ENCODE results near the gene PSMD11.

Gene PSMD11

GRCh38 chr17:32516940-32517701 lies 72.8 kb downstream of the PSMD11 start:
- no peak overlapping the region for H3K27ac ChIP-seq (ENCODE audit: insufficient read depth in 1 of 2, low read depth in 1 of 2, low read length in 2 of 2, poor library complexity in 1 of 2, severe bottlenecking in 2 of 2)
- ChIA-PET POLR2A (interaction anchor here (0.6 kb wide), 1 partner anchor 39 kb away, joined by 5 read pairs; no protein-coding TSS in a partner anchor), CTCF (interaction anchor here (1.0 to 1.2 kb wide), 2 partner anchors 21 to 73 kb away, joined by 3 read pairs; partner anchors contain the start of gene PSMD11)
- 95% methylated on average over 9 of the region's 12 CpGs for WGBS (ENCODE audit: insufficient coverage)
- H3K4me3 ChIP-seq (ENCODE audit: control insufficient read depth in 1 of 7, extremely low read depth in 1 of 7, insufficient read depth in 4 of 7, low read depth in 2 of 7, low read length in 6 of 7) = no peak overlapping the region
- H3K4me1 ChIP-seq (ENCODE audit: control extremely low read depth in 1 of 4, control insufficient read depth in 4 of 4, insufficient read depth in 4 of 4, low read length in 3 of 4) = peaks cover 0 to 20% (median 18%) of the 10 kb centered on the region in 4 experiments
- no peaks in the 10 kb centered on the region for H3K36me3 ChIP-seq (ENCODE audit: control insufficient read depth in 4 of 4, insufficient read depth in 4 of 4, low read length in 3 of 4)
- no peak for DNase-seq
- H3K9me3 ChIP-seq (ENCODE audit: control extremely low read depth in 1 of 5, control insufficient read depth in 4 of 5, insufficient read depth in 2 of 5, low read depth in 1 of 5, low read length in 4 of 5) = no peaks in the 10 kb centered on the region
- H3K27me3 ChIP-seq (replicated peaks in 2 of 5; ENCODE audit: control insufficient read depth in 4 of 5, insufficient read depth in 5 of 5, low read length in 4 of 5) = peaks cover 0 to 35% (median 18%) of the 10 kb centered on the region in 5 experiments

- Histone ChIP-seq H3K27ac (ENCODE audit: insufficient read depth in 1 of 2, low read depth in 1 of 2, low read length in 2 of 2, poor library complexity in 1 of 2, severe bottlenecking in 2 of 2) (no peak overlapping the region), H3K4me3 (ENCODE audit: control insufficient read depth in 1 of 7, extremely low read depth in 1 of 7, insufficient read depth in 4 of 7, low read depth in 2 of 7, low read length in 6 of 7) (no peak overlapping the region), H3K27me3 (replicated peaks in 2 of 5; ENCODE audit: control insufficient read depth in 4 of 5, insufficient read depth in 5 of 5, low read length in 4 of 5) (peaks cover 0 to 38% (median 18%) of the 10 kb centered on the region in 5 experiments), H3K9me3 (ENCODE audit: control extremely low read depth in 1 of 5, control insufficient read depth in 4 of 5, insufficient read depth in 2 of 5, low read depth in 1 of 5, low read length in 4 of 5) (no peaks in the 10 kb centered on the region), H3K36me3 (ENCODE audit: control insufficient read depth in 4 of 4, insufficient read depth in 4 of 4, low read length in 3 of 4) (no peaks in the 10 kb centered on the region), H3K4me1 (ENCODE audit: control extremely low read depth in 1 of 4, control insufficient read depth in 4 of 4, insufficient read depth in 4 of 4, low read length in 3 of 4) (peaks cover 0 to 20% (median 18%) of the 10 kb centered on the region in 4 experiments)
- POLR2A ChIA-PET = interaction anchor here (0.6 kb wide), 1 partner anchor 40 kb away, joined by 5 read pairs; no protein-coding TSS in a partner anchor
- CTCF ChIA-PET = interaction anchor here (0.6 to 1.2 kb wide), 3 partner anchors 20 to 89 kb away, joined by 3 read pairs; partner anchors contain the start of gene PSMD11
- no peak for DNase-seq
- WGBS (ENCODE audit: insufficient coverage) = 94% methylated on average over 4 of the region's 7 CpGs
These were observed 73.7 kb downstream of the PSMD11 start for GRCh38 chr17:32517982-32518381.

DNA sequence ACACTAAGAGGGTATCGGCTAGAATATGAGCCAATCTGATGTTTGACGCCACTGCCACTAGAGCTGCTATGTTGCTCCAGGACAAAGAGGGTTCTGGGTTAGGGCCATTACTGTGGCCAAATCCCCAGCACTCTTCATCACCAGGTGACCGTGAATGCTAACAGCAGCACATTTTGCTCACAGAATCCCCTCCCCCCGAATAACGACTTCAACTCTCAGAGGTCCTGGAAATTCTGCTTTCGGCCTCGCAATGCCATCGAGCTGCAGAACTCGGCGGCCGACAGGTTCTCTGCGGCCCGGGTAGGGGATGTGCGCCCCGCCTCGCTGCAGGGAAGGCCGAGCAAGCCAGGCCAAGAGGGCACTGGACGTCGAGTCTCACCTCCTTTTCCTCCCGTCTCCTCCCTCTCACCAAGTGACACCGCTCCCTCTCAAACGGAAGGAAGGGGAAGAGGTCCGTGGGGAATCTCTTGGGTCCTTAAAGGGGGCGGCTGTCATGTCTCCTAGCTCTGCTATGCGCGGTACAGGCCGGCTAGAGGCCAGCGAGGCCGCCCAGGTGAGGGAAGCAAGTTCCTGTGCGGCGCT lies 74.4 kb downstream of the PSMD11 start:
- Histone ChIP-seq H3K27me3 (replicated peaks in 2 of 5; ENCODE audit: control insufficient read depth in 4 of 5, insufficient read depth in 5 of 5, low read length in 4 of 5) (peaks cover 0 to 38% (median 18%) of the 10 kb centered on the region in 5 experiments), H3K4me3 (ENCODE audit: control insufficient read depth in 1 of 7, extremely low read depth in 1 of 7, insufficient read depth in 4 of 7, low read depth in 2 of 7, low read length in 6 of 7) (peak overlapping the region in 5 of 7 experiments; percentile 15 to 70 (median 59)), H3K27ac (ENCODE audit: insufficient read depth in 1 of 2, low read depth in 1 of 2, low read length in 2 of 2, poor library complexity in 1 of 2, severe bottlenecking in 2 of 2) (no peak overlapping the region), H3K9me3 (ENCODE audit: control extremely low read depth in 1 of 5, control insufficient read depth in 4 of 5, insufficient read depth in 2 of 5, low read depth in 1 of 5, low read length in 4 of 5) (no peaks in the 10 kb centered on the region), H3K36me3 (ENCODE audit: control insufficient read depth in 4 of 4, insufficient read depth in 4 of 4, low read length in 3 of 4) (no peaks in the 10 kb centered on the region), H3K4me1 (ENCODE audit: control extremely low read depth in 1 of 4, control insufficient read depth in 4 of 4, insufficient read depth in 4 of 4, low read length in 3 of 4) (peaks cover 0 to 20% (median 18%) of the 10 kb centered on the region in 4 experiments)
- DNase-seq = no peak
- POLR2A ChIA-PET = no interaction called here
- whole genome bisulfite sequencing (ENCODE audit: insufficient coverage) = 33% methylated on average over 27 of the region's 31 CpGs
- CTCF ChIA-PET = interaction anchor here (0.6 kb wide), 1 partner anchor 88 kb away, joined by 3 read pairs; no protein-coding TSS in a partner anchor

DNA sequence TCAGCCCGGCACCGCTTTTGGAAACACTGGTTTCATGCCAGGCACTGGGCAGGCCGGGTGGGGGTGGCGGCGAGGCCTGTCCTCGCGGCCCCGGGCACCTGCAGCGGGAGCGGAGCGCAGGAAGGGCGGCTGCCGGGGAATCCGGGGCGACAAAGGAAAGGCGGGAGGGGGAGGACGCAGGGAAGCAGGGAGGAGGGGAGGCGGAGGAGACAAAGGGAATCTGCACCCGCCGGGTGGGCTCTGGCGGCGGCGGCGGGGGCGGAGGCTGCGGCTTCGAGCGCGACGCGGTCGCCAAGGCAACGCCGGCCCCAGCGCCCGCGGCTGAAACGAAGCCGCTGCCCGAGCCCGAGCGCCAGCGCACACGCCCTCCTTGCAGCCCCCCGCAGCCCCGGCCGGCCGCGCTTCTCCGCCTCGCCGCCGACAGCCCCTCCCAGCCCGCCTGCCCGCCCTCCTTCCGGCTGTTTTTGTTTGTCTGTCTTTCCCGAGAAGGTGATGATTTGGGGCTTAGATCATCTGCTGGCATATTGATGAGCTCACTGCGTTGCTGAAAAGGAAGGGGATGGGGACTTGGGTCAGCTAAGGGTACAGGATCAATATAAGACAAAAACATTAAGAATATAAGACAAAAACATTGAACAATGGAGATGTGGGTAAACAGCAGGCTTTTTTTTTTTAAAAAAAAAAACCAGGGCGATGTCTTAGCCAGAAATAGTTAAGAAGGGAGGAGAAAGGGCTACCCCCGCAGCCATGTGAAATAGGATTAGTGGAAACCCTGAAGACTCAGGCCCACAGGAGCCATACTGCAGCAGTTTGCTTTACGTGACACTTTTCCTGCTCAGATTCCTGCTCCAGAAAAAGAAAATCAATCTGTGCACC lies 75.2 kb downstream of the PSMD11 start:
- H3K27ac ChIP-seq (ENCODE audit: insufficient read depth in 1 of 2, low read depth in 1 of 2, low read length in 2 of 2, poor library complexity in 1 of 2, severe bottlenecking in 2 of 2) = no peak overlapping the region
- ChIA-PET POLR2A (interaction anchor here (0.5 to 0.6 kb wide), 2 partner anchors 33 to 1637 kb away, joined by 3 to 4 read pairs; partner anchors contain the start of gene CDK5R1), CTCF (interaction anchor here (0.6 kb wide), 1 partner anchor 241 kb away, joined by 4 read pairs; no protein-coding TSS in a partner anchor)
- H3K27me3 ChIP-seq (replicated peaks in 2 of 5; ENCODE audit: control insufficient read depth in 4 of 5, insufficient read depth in 5 of 5, low read length in 4 of 5) = peaks cover 0 to 38% (median 18%) of the 10 kb centered on the region in 5 experiments
- H3K9me3 ChIP-seq (ENCODE audit: control extremely low read depth in 1 of 5, control insufficient read depth in 4 of 5, insufficient read depth in 2 of 5, low read depth in 1 of 5, low read length in 4 of 5) = no peaks in the 10 kb centered on the region
- H3K36me3 ChIP-seq (ENCODE audit: control insufficient read depth in 4 of 4, insufficient read depth in 4 of 4, low read length in 3 of 4) = no peaks in the 10 kb centered on the region
- 0% methylated on average over 28 of the region's 61 CpGs for WGBS (ENCODE audit: insufficient coverage)
- peak overlapping the region in 6 of 7 experiments; percentile 31 to 70 (median 52) for H3K4me3 ChIP-seq (ENCODE audit: control insufficient read depth in 1 of 7, extremely low read depth in 1 of 7, insufficient read depth in 4 of 7, low read depth in 2 of 7, low read length in 6 of 7)
- peak in 2 of 3 donors; percentile 58 to 68 for DNase-seq
- H3K4me1 ChIP-seq (ENCODE audit: control extremely low read depth in 1 of 4, control insufficient read depth in 4 of 4, insufficient read depth in 4 of 4, low read length in 3 of 4) = peaks cover 0 to 20% (median 18%) of the 10 kb centered on the region in 4 experiments

- H3K4me1 ChIP-seq (ENCODE audit: control extremely low read depth in 1 of 4, control insufficient read depth in 4 of 4, insufficient read depth in 4 of 4, low read length in 3 of 4) = peaks cover 0 to 20% (median 18%) of the 10 kb centered on the region in 4 experiments
- peak in 1 of 3 donors; percentile 22 for DNase-seq
- no peak overlapping the region for H3K27ac ChIP-seq (ENCODE audit: insufficient read depth in 1 of 2, low read depth in 1 of 2, low read length in 2 of 2, poor library complexity in 1 of 2, severe bottlenecking in 2 of 2)
- peaks cover 0 to 38% (median 20%) of the 10 kb centered on the region in 5 experiments for H3K27me3 ChIP-seq (replicated peaks in 2 of 5; ENCODE audit: control insufficient read depth in 4 of 5, insufficient read depth in 5 of 5, low read length in 4 of 5)
- POLR2A ChIA-PET = no interaction called here
- no peaks in the 10 kb centered on the region for H3K9me3 ChIP-seq (ENCODE audit: control extremely low read depth in 1 of 5, control insufficient read depth in 4 of 5, insufficient read depth in 2 of 5, low read depth in 1 of 5, low read length in 4 of 5)
- H3K36me3 ChIP-seq (ENCODE audit: control insufficient read depth in 4 of 4, insufficient read depth in 4 of 4, low read length in 3 of 4) = no peaks in the 10 kb centered on the region
- CTCF ChIA-PET = no interaction called here
- peak overlapping the region in 3 of 7 experiments; percentile 59 to 70 (median 68) for H3K4me3 ChIP-seq (ENCODE audit: control insufficient read depth in 1 of 7, extremely low read depth in 1 of 7, insufficient read depth in 4 of 7, low read depth in 2 of 7, low read length in 6 of 7)
- WGBS (ENCODE audit: insufficient coverage) = 34% methylated on average over 13 of the region's 17 CpGs
These were observed 75.9 kb downstream of the PSMD11 start for GRCh38 chr17:32520104-32520701.

- no peaks in the 10 kb centered on the region for H3K36me3 ChIP-seq (ENCODE audit: control insufficient read depth in 4 of 4, insufficient read depth in 4 of 4, low read length in 3 of 4)
- CTCF ChIA-PET = no interaction called here
- DNase-seq = no peak
- H3K9me3 ChIP-seq (ENCODE audit: control extremely low read depth in 1 of 5, control insufficient read depth in 4 of 5, insufficient read depth in 2 of 5, low read depth in 1 of 5, low read length in 4 of 5) = no peaks in the 10 kb centered on the region
- POLR2A ChIA-PET = no interaction called here
- peak overlapping the region in 1 of 7 experiments; percentile 23 for H3K4me3 ChIP-seq (ENCODE audit: control insufficient read depth in 1 of 7, extremely low read depth in 1 of 7, insufficient read depth in 4 of 7, low read depth in 2 of 7, low read length in 6 of 7)
- peaks cover 0 to 20% (median 18%) of the 10 kb centered on the region in 4 experiments for H3K4me1 ChIP-seq (ENCODE audit: control extremely low read depth in 1 of 4, control insufficient read depth in 4 of 4, insufficient read depth in 4 of 4, low read length in 3 of 4)
- no peak overlapping the region for H3K27ac ChIP-seq (ENCODE audit: insufficient read depth in 1 of 2, low read depth in 1 of 2, low read length in 2 of 2, poor library complexity in 1 of 2, severe bottlenecking in 2 of 2)
- 97% methylated on average over 4 of the region's 9 CpGs for WGBS (ENCODE audit: insufficient coverage)
- H3K27me3 ChIP-seq (replicated peaks in 2 of 5; ENCODE audit: control insufficient read depth in 4 of 5, insufficient read depth in 5 of 5, low read length in 4 of 5) = peaks cover 0 to 38% (median 20%) of the 10 kb centered on the region in 5 experiments
These were observed 76.6 kb downstream of the PSMD11 start for GRCh38 chr17:32520737-32521404.

Measured in common myeloid progenitor, CD34-positive (primary cell).